HG03196 (cell line): Measurements from ENCODE around the gene NRG2.

Source experiments
- ATAC-seq: cut with Tn5 transposase; IDR thresholded peaks from one replicate; pipeline ENCODE4 v1.9.1; 2021; ENCODE audit not compliant: unreplicated experiment

NRG2 gene

GRCh38 chr5:139820606-139821005, 222.5 kb downstream of the NRG2 start:
- ATAC-seq, result no peak

GRCh38 chr5:139820130-139820529, 223.0 kb downstream of the NRG2 start:
- no peak for ATAC-seq

GRCh38 chr5:139817970-139818369, 225.1 kb downstream of the NRG2 start:
- no peak for ATAC-seq

- ATAC-seq, result no peak
These were observed 225.7 kb downstream of the NRG2 start for GRCh38 chr5:139817362-139817761.

- no peak for ATAC-seq
These were observed 226.5 kb downstream of the NRG2 start for GRCh38 chr5:139816566-139816965.

GRCh38 chr5:139814704-139815280, 228.3 kb downstream of the NRG2 start:
- no peak for ATAC-seq

GRCh38 chr5:139814191-139814601, 228.9 kb downstream of the NRG2 start:
- ATAC-seq, result no peak

GRCh38 chr5:139812836-139813805, 230.0 kb downstream of the NRG2 start:
- ATAC-seq, result no peak

- no peak for ATAC-seq
These were observed 230.8 kb downstream of the NRG2 start for GRCh38 chr5:139812323-139812722.

- no peak for ATAC-seq
These were observed 231.9 kb downstream of the NRG2 start for GRCh38 chr5:139811274-139811607.

- no peak for ATAC-seq
These were observed 232.5 kb downstream of the NRG2 start for GRCh38 chr5:139810341-139811273.

GRCh38 chr5:139809331-139809810, 233.7 kb downstream of the NRG2 start:
- no peak for ATAC-seq

- no peak for ATAC-seq
These were observed 234.4 kb downstream of the NRG2 start for GRCh38 chr5:139808481-139809330.

GRCh38 chr5:139807647-139808030, 235.5 kb downstream of the NRG2 start:
- ATAC-seq, result no peak

- no peak for ATAC-seq
These were observed 236.1 kb downstream of the NRG2 start for GRCh38 chr5:139806726-139807646.

GRCh38 chr5:139806111-139806510, 237.0 kb downstream of the NRG2 start:
- no peak for ATAC-seq

- no peak for ATAC-seq
These were observed 237.6 kb downstream of the NRG2 start for GRCh38 chr5:139805545-139805944.

GRCh38 chr5:139804800-139805397, 238.2 kb downstream of the NRG2 start:
- ATAC-seq, result no peak

- ATAC-seq, result no peak
These were observed 239.1 kb downstream of the NRG2 start for GRCh38 chr5:139803978-139804377.
